D721Med (cell line): Measurements from ENCODE around the gene SHB.

Experiments used
- DNase-seq: peaks from one replicate; pipeline ENCODE4 v3.0.0; 2011; ENCODE audit warnings: low spot score; ENCODE audit not compliant: insufficient read length
- FAIRE-seq: peaks from 2 replicates; lab custom pipeline; 2011; peaks lifted over from hg19 to GRCh38; lab: Jason Lieb, UNC
- TF ChIP-seq, protein P1 (sequence below): IDR thresholded peaks from 2 replicates; pipeline ENCODE4 v1.5.1; 2012; ENCODE audit warnings: mild to moderate bottlenecking, control low read depth; ENCODE audit not compliant: insufficient read depth; ENCODE audit errors: missing control alignments

Gene SHB

DNA sequence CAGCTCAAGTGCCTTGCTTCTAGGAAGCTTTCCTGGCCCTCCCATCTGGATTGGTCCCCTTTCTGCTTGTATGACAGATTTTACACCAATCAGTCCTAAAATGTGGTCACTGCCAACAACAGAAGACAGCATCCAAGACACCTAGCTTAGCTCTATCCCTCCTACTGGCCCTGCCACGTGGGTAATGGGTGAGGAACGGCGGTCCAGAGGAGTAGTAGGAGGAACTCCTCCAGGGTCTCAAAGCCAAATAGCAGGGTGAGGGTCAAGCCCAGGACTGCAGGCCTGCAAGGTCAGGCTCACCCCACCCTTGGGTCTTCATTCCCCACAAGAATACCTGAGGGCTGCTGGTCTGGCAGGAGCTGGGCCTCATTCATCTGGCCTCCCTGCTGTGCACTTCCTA, 108.4 kb downstream of the SHB start:
- DNase-seq = no peak
- TF ChIP-seq, protein P1, sequence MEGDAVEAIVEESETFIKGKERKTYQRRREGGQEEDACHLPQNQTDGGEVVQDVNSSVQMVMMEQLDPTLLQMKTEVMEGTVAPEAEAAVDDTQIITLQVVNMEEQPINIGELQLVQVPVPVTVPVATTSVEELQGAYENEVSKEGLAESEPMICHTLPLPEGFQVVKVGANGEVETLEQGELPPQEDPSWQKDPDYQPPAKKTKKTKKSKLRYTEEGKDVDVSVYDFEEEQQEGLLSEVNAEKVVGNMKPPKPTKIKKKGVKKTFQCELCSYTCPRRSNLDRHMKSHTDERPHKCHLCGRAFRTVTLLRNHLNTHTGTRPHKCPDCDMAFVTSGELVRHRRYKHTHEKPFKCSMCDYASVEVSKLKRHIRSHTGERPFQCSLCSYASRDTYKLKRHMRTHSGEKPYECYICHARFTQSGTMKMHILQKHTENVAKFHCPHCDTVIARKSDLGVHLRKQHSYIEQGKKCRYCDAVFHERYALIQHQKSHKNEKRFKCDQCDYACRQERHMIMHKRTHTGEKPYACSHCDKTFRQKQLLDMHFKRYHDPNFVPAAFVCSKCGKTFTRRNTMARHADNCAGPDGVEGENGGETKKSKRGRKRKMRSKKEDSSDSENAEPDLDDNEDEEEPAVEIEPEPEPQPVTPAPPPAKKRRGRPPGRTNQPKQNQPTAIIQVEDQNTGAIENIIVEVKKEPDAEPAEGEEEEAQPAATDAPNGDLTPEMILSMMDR = no peak
- FAIRE-seq = no peak

GRCh38 chr9:37959976-37960375, 109.1 kb downstream of the SHB start:
- DNase-seq = no peak
- TF ChIP-seq, protein P1 = no peak
- FAIRE-seq = no peak

DNA sequence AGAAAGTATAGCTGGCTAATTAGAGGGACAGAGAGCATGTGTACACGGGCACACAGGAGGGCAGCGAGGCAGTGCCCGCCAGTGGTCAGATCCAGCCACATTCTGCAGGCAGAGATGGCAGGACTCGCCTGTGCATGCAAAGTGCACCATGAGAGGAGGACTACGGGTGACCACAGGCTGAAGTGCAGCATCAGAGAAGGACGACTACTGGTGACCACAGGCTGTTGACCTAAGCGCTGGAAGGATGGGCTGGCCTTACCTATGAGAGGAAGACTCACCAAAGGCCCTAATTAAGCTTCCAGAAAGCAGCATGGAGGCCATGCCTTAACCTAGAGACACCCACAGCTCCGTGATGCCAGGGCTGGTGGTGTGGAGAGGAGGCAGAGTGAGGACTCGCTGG, 110.9 kb downstream of the SHB start:
- DNase-seq (no peak), FAIRE-seq (no peak)
- TF ChIP-seq, protein P1 = no peak

DNA sequence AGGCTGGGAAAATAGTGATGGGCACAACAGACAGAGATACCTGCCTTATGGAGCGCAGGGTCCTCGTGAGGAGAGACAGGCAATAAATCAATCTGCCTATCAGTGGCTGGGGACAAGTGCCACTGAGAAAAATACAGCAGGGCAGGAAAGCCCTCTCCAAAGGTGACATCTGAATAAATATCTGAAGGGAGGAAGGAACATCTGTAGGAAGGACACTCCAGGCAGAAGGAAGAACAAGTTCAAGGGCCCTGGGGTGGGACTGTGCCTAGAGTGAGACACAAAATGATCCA, 111.4 kb downstream of the SHB start:
- FAIRE-seq (no peak), DNase-seq (no peak)
- TF ChIP-seq, protein P1 = no peak

DNA sequence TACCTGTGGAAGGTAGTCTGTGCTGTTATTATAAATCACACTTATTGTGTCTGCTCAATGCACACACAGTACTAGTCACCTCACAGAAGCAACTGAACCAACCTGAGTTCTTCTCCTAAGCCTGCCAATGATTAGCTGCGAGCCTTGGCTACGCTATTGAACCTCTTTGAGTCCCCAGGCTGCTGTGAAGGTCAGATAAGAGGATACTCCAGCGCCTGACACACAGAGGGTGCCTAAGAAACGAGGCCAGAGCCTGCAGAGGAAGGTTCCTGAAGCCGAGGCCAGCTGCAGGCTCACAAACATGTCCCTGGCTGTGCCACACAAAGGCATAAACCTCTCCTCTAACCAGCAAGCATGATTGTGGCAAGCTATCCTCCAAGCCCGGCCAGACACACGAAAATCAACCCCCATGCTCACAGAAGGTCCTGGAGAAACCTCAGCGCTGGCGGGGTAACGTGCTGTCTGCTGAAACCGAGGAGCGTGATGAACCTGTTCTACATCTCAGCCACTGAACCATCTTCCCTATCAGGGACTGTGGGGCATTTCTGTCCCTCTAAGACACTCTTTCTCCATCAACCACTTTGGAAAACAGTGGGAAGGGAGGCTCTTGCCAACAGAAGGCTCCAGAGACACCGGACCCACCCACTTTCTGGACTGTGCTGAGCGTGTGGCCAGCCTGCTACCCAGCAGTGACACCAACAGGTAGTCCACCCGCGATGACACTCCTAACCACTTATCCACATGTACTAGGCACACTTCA, 111.9 kb downstream of the SHB start:
- FAIRE-seq (no peak), DNase-seq (no peak)
- TF ChIP-seq, protein P1 = no peak

DNA sequence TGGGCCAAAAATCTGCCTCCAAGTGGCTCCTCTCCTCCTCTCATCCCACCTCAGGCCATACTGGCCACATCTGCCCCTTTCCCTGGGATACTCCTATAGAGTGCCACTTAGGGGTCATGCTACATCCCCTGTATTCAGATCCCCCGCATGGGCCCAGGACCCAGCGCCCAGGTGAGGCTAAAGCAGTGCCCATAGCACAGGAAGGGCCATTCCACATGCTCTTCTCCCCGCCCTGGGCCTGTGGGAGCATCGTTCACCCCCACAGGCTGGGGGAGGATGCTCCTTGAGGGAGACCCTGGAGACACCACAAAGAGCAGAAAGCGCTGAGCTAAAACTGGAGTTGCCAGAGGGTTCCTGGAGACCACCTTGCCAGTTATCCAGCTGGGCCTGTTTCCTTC, 112.6 kb downstream of the SHB start:
- no peak for FAIRE-seq
- TF ChIP-seq, protein P1 = no peak

DNA sequence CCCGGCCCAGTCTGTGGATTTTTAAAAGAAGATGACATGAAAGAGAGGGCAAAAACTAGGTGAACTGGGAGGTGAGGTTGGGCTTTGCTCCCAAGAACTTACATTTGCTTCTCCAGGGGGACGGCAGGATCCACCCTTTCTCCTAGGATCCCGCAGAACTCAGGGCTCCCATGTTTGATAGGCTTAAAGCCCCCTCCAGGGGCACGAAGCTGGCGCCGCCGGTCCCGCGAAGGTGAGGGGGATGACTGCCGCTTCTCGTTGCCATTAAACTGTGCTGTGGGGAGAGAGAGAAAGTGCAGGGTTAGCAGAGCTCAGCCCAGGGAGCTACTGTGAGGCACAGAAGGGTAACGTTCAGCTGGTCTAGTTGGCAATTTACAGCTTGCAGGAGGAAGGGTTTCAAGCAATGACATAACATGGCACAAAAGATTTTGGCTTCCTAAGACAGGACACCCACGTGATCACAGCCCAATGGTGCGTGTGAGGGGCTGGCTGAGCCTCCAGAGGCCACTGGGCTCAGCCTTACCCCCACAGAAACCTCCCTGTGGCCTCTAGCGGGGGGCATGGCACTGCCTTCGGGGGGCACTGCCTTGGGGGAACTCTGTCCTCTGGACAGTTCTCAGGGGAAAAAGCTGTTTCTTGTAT, 113.1 kb downstream of the SHB start:
- DNase-seq = no peak
- TF ChIP-seq, protein P1 = no peak
- FAIRE-seq = no peak

More for the DNA sequence above, 112.6 kb downstream of the SHB start:
- DNase-seq = no peak
